NCI-H345 treated with DMSO at 0.1 percent for 48 hours (cell line): ENCODE data around the gene MRPL37.

Experiments used
- DNase-seq: peaks from one replicate; lab custom pipeline; 2025; ENCODE audit not compliant: unreplicated experiment; lab: John Stamatoyannopoulos, UW

Gene MRPL37

GRCh38 chr1:54238353-54239034 lies 38.5 kb downstream of the MRPL37 start:
- no peak for DNase-seq

GRCh38 chr1:54239035-54239383 lies 39.0 kb downstream of the MRPL37 start:
- no peak for DNase-seq

GRCh38 chr1:54239631-54240031 lies 39.7 kb downstream of the MRPL37 start:
- DNase-seq: no peak

GRCh38 chr1:54240741-54241335 lies 40.9 kb downstream of the MRPL37 start:
- DNase-seq: no peak

GRCh38 chr1:54241364-54241763 lies 41.4 kb downstream of the MRPL37 start:
- no peak for DNase-seq

GRCh38 chr1:54243022-54243421 lies 43.1 kb downstream of the MRPL37 start:
- DNase-seq: no peak

GRCh38 chr1:54244655-54245054 lies 44.7 kb downstream of the MRPL37 start:
- no peak for DNase-seq

- DNase-seq: no peak
These were observed 45.5 kb downstream of the MRPL37 start for GRCh38 chr1:54245501-54245900.

GRCh38 chr1:54246116-54246721 lies 46.3 kb downstream of the MRPL37 start:
- DNase-seq: no peak

GRCh38 chr1:54247863-54248515 lies 48.0 kb downstream of the MRPL37 start:
- no peak for DNase-seq

GRCh38 chr1:54248966-54249365 lies 49.0 kb downstream of the MRPL37 start:
- no peak for DNase-seq

- DNase-seq: no peak
These were observed 50.0 kb downstream of the MRPL37 start for GRCh38 chr1:54249819-54250435.

- DNase-seq: no peak
These were observed 50.7 kb downstream of the MRPL37 start for GRCh38 chr1:54250670-54251069.

GRCh38 chr1:54252371-54252936 lies 52.5 kb downstream of the MRPL37 start:
- DNase-seq: no peak

- no peak for DNase-seq
These were observed 53.5 kb downstream of the MRPL37 start for GRCh38 chr1:54253480-54253879.

GRCh38 chr1:54254055-54254454 lies 54.1 kb downstream of the MRPL37 start:
- DNase-seq: peak; percentile 80

GRCh38 chr1:54255026-54255702 lies 55.2 kb downstream of the MRPL37 start:
- DNase-seq: no peak

GRCh38 chr1:54256522-54257345 lies 56.8 kb downstream of the MRPL37 start:
- no peak for DNase-seq

GRCh38 chr1:54257346-54257620 lies 57.3 kb downstream of the MRPL37 start:
- DNase-seq: no peak

GRCh38 chr1:54257876-54258275 lies 57.9 kb downstream of the MRPL37 start:
- DNase-seq: no peak
